NCI-H146 treated with DMSO at 0.1 percent for 48 hours (cell line): ENCODE measurements around the gene CHRNA1.

ENCODE experiments used
- DNase-seq: peaks from one replicate; lab custom pipeline; 2025; ENCODE audit not compliant: unreplicated experiment; lab: John Stamatoyannopoulos, UW

The CHRNA1 gene

DNA sequence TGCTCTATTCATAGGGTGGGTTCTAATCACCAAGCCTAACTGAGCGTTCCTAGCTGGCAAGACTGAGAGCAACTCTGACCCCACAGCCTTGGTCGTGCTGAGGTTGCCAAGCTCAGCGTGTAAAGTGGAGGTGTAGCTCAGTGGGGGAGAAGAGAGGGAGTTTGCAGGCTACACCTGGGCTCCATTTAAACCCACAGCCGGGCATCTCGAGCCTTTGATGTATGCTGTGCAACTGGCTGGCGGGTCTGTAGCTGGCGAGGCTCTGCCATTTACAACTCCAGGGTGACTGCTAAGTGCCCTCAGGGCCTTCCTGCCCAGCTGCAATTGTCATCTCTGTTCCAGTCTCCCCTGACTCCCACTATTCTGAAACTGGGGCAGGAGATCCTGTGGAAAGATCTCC, 20.0 kb upstream of the CHRNA1 start:
- DNase-seq = no peak

DNA sequence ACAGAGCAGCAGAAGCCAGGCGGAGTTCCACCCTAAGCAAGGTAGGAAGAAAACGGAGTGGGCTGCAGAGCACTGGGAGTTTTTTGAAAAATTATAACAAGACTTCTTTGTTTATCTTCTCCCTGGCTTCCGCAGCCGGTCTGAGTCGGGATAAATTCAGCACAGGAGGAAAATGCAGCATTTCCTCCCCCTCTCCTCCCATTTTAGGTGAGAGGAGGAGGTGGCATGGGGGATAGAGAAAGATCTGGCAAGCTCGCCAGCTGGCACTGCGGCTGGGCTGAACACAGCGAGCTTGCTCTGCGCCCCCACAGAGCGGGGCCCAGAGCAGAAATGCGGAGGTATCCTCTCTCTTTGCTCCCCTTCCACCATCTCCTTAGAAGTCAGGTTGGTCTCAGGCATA, 17.7 kb upstream of the CHRNA1 start:
- DNase-seq = no peak

DNA sequence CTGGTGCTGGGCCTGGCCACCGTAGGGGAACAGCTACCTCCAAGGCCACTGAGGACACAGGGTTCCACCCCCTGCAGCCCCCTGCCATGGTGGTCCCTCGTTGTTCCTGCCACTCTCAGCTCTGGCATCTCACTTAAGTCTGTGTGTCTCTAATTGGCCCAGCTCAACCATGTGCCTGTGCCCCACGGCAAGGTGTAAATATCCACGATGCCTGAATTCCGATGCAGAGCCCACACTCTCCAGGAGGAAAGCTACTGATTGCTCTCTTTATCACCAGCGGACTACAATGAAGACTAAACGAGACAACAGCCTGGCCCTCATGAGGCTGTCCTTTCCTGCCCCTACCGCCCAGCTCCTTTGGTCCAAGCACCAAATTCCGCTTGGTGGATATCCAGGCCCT, 17.0 kb upstream of the CHRNA1 start:
- no peak for DNase-seq

DNA sequence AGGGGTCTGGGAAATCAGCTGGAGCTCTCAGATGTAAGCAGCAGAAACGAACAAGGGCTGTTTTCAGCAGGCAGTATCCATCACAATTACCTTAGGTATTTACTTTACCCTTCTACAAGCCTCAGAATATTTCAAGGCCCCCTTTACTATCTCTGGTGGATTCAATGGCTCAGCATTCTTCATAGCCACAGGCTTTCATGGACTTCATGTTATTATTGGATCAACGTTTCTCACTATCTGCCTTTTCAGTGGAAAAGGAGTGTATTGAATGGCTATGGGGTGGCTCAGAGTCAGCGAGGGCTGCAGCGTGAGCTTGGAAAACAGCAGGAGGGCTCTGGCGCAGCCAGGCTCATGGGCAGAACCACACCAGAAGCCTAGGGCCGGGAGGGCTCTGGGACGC, 16.6 kb upstream of the CHRNA1 start:
- DNase-seq = no peak

DNA sequence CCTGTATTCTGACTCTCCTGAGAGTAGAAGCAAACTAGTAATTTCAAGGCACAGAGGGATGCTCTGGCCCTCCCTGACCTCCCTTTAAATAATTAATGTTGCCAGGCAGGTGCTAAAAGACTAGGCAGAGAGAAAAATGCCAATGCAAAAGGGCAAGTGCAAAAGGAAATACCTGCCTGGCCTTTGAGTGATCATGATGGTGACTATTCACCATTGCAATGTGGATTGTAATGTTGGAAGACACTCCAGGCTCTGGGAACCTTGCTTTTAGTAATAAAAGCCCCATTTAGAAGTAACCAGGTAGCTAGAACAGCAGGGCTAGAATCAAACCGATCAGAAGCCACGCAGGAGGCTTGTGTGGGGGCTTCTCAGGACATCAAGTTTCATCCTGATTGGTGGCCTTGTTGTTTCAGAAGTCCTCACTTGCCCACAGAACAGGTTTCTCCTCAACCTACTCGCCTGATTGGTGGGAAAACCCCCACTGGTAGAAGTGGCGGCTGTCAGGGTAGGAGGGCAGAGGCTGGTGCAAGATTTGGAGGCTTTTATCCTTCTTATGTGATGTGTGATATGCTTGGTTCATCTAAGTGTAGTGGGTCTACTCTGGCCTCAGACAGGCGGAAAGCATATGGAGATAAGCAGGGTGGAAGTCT, 16.0 kb upstream of the CHRNA1 start:
- no peak for DNase-seq

DNA sequence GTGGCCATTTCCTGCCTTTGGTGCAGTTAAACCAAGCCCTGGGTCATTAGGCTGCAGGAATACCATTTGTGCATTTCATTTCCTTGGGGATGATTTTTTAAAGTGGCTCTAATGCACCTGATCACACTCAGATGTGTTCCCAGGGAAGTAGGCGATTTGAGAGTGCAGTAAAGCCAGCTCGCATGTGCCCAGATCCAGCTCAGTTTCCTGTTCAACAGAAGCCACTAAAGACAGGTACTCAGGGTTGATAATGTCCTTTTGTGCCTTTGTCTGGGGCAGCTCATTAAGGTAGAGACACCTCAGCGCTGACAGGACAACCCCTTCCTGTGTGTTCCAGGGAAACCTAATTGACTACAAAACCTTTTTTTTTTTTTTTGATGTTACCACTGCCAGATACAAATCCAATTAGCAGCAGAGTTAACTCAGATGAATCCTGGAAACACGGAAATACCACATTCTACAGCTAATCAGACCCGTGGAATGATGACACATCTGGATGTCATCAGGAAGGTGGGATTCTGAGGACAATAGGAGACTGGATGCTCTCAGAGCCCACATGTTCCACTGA, 15.2 kb upstream of the CHRNA1 start:
- no peak for DNase-seq

DNA sequence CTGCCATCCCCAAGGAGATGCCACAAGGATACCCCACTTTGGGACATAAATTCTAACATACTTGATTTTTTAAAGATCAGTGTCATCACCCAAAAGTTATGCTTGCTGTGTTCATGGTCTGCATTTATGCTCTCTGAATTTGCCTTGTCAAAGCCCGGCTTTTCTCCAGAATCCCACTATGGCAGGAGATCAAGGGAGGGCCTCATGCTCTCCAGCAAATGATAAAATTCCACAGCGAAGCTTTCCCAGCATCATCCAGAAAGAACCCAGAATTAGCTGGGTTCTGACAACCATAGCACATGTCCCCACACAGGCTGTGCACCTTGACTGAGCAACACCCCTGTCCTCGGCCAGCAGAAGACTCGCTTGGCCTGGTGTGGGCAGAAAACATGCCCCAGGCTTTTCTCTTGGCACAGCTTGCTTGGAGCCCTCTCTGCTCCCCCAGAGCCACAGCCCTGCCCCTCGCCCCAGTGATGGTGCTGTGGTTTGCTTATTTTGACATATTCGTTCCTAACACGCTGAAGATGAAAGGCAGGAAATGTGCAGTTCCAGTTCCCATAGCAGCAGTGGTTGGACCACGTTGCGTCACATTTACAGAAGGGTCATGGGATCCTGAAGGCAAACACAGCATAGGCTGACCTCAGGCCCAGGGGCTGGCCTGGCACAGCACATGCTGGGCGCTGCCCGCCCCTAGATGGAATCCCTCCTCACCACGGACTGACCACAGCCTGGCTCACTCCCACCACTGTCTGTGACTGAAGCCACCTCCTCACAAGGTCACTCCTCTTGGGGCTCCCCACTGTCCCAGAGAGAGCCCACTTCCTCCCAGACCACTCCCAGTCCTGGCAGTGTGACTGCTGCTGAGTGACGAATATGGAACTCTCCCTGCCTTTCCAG, 14.1 kb upstream of the CHRNA1 start:
- DNase-seq = no peak

DNA sequence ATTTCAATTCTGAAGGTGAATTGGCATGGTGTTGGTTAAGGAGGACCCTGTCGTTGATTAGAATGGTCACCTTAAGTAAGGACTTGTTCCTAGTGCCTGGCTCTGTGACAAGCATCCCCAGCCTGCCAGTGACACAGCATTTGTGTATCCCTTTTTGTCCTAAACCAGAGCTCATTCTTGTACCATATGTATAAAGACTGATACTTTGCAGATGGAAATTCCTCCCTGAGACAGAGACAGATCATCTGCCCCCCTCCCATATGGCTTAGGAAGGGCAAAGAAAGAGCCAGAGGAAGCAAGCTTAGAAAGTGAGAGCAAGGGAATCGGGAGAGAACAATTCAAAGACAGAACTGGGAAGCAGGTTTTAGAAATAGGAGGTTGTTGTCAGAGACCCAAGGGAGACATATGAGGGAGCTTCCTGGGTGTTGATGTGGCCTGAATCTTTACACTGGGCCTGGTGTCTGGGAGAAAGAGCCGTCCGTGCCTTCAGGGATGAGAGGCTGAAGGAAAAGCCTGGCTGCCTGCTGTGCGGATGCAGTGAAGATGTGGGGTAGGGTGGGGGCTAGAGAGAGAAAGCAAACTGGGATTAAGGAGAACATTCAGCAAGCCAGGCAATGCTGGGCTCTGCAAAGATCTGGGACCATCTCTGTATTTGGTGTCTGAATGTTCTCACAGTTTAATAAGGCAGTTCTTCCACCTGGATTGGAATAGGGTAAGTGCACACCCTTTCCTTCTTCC, 13.2 kb upstream of the CHRNA1 start:
- no peak for DNase-seq

DNA sequence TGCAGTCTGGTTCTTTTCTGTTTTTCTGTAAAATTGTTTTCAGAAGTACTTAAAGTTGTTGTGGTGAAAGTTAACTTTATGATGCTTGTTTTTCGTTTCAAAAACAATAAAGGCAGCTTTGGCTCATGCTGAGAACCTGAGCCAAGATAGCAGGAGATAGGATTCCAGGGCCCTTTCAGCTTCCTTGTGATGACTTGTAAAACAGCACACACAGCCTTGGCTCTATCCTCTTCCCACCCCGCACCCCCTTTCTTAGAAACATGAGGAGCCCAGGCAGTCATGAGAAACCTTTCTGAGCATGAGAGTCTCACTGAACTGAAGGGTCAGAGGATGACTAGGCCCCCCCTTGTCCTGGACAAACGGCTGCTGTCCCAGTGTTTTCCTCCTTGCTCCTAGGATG, 12.4 kb upstream of the CHRNA1 start:
- no peak for DNase-seq

DNA sequence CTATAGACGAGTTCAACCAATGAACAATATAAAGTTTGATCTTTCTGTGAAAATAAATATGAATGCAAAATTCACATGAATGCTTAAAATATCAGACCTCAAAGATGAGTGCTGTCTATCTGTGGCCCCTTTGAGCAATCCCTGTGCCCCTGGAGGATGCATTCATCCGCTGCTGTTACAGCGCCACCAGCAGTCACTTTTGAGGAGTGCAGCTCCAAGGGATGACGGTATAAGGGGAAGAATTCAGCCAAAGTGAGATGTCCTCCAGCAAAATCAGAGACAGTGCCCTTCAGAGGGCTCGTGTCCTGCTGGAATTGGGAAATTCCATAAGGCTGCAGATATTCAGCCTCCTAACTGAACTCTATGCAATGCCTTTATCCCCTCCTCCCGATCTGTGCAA, 12.0 kb upstream of the CHRNA1 start:
- no peak for DNase-seq

DNA sequence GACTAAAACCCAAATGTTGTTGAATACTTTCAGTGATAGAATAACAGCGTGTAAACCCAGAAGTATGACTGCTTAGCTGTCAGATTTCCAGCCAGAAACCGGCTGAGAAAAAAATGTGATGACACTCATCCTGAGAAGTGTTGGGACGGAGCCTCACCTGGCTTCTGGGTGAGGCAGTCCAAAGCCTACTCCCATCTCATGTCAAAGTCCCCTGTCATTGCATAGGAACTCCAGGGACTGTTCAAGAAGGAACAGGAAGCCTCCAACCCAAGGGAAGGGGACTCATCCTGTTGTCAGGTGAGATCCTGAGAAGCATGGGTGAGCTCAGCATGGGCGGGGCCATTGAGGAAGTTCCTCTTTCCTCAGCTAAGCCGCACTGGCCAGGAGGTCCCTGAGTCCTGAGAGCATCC, 11.3 kb upstream of the CHRNA1 start:
- no peak for DNase-seq

DNA sequence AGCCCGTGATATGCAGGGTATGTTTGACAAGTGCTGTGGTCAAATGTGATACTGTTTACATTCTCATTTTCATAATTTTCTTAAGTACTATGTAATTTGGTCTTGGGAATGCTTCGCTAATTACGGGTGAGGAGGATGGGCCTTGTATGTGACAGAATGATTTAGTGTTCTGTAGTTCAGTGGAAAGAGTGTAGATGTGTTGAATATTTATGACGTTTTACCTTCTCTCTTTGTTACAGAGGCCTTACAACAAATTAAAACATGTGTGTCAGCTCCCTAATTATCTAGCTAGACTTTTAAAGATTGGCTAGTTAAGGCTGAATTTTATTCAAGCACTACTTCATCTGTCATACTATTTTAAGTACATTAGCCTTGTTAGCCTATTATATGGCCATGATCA, 10.6 kb upstream of the CHRNA1 start:
- DNase-seq = peak; percentile 43

DNA sequence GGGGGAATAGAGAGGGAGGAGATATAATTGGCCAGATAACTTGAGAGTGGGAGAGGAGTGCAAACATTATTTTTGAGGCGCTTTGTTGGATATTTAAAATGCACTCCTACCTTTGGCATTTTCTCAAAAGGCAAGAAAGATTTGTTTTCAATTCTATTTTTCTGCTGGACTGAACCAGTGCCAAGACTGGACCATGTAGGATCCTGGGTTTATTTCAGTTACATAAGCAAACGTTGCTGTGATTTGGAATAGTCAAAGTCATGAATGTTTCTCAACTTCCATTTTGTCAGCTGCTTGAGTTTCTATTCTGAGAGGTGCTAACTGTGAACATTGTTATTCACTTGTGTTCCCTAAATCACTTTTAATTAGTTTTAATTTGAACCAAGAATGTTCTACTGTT, 8.9 kb upstream of the CHRNA1 start:
- DNase-seq = no peak

DNA sequence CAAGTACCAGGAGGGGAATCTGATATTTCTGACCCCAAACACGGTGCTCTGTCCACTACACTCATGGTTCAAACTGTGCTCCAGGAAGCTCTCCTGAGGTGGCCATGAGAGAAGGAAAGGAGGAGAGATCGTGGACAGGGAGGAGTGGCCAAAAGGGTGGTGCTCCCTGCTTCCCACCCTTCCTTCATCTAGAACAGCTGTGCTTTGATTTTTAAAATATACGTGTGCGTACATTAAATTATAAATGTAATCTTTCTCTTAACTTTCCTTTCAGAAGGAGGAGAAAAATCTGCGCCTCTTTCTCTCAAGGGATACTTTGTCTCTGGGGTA, 8.2 kb upstream of the CHRNA1 start:
- no peak for DNase-seq

DNA sequence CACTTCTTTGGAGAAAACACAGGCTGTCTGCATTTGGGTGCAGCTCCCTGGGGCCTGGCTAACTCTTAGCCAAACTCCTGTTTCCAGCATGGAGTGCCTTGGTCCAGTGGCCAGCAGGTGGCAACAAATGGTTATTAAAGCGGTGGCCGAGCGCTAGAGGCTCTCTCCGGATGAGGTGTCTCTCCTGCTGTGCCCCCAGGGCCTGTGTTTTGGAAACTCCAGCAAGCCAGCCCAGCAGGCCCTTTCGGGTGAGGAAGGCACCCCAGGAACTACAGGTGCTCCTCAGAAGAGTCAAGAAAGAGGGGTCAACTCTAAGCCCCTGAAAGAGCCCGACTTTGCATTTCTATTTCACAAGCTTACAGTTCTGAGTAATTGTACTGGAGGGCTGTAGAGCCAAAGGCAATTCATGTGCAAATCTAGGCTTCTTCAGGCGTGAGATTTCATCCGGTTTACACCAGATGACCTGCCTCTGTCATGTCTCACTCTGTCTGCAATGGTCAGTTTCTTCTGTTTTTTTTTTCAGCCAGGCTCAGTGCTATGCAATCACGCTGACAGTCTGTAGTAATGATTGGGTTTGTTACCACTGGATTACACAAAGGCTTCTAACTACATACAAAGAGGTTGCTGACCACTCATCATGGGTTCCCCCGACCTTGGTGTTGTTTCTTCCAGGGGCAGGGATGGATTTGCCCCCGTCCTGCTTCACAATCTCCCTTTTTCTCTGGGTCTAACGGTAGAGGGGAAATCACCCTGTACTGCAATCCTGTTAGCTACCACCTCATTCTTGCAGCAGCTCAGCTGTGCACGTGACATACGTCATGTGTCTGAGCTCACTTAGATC, 7.6 kb upstream of the CHRNA1 start:
- DNase-seq = peak; percentile 41

DNA sequence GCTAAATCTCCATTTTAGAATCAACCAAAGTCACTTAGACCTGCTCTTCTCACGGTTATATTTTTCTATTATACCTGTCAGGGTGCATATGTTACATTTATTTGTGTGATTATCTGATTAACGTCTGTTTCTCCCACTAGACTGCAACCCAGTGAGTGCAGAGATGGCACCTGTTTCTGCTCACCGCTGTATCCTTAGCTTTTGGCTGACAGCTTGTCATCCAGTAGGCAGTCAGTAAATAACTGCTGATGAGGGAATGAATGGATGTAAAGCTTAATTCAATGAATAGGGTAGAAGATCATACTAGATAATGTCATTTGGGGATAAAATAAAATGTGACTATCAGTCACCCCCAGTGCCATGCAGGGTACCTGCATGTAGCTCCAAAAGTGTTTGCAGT, 6.9 kb upstream of the CHRNA1 start:
- DNase-seq = no peak

DNA sequence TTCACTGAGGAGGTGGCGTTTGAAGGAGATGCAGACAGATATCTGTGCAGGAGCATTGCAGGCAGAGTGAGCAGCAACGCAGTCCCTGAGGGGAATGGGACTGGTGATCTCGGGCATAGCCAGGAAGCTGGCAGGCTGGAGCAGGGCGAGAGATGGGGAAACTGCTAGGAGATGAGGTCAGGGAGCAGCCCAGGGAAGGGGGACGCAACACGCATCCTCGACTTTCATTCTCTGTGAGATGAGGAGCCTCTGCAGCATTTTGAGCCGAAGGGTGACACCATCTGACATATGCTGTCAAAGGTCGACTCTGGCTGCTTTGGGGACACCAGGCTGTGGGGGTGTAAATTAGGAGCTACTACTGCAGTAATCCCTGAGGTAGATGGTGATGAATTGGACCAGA, 4.3 kb upstream of the CHRNA1 start:
- no peak for DNase-seq

DNA sequence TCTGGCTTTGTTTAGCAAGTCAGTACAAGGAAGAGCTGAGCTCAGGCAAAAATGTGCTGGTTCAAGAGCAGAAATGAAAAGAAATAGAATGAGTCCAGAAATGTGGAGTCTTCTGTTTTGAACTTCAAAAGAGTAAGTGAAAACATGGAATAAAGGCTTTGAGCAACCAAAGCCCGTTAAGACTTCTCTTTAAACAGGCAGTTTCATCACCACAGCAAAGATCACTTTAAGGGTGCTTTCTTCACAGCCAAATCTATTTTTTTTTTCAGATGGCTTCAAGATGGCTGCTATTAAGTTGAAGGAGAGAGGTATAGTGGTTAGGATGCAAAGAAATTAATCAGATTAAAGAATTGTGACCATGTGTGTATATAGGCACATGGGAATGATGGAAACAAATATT, 2.0 kb upstream of the CHRNA1 start:
- no peak for DNase-seq

DNA sequence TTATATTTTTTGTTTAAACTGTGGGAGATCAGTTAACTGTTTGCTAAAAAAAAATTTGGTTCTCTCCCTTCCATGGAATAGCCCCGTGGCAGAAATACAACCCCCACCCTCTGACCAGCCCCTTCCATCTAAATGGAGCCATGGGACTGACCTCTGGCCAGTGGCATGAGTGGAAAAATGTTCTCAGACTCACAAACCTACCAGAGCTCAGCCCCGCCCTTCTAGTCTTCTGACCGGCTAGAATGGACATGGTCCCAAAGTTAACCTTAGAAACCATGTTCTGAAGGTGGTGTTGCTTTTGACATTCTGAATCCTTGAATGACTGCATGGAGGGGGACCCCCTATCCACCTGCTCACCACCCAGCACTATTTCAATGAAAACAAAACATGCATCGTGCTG, 1.3 kb upstream of the CHRNA1 start:
- DNase-seq = no peak

DNA sequence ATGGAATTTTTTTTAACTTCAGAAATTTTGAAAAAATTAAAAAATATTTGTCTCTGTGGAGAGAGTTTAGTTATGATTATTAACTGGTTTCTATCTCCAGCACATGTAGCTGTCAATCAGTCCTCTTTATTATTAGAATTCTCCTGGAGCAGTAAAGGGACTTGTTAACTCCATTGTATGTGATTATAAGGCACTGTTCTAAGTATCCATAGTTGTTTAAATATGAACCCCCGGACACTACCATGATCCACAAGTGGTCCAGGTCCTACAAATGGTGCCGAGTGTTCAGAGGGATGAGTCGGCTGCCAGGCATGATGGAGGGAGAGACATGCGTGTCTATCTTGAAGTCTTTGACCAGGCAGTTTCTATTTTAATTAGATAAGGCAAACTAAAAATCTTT, 492 bp downstream of the CHRNA1 start:
- DNase-seq = no peak

DNA sequence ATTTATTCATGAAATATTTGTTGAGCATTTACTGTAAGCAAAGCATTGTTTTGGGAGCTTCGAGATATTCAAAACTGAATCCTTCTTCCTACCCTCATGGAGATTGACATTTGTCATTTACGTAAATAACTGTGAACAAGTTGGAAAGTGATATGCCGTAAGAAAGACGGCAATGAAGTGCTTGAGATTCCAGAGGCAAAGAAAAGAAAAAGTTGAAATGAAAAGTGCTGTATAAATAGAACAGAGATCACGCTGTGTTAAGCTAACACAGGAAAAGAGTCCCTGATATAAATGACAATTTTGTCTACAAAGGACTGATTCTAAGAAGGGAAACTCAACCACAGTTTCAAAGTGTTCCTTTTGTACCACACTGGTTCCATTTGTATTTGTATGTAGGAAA, 1.8 kb downstream of the CHRNA1 start:
- DNase-seq = no peak
